ENCODE data around the gene JPH4. TPM values are rescaled to one million over a fixed set of nuclear protein-coding genes. Genes with fewer than 3 reads are reported as not detected.
A peak's percentile ranks its signal among the peaks of the same experiment; 100 is the strongest.

JPH4 gene
- total RNA-seq, 1 experiment from 2014 or later: not detected

GRCh38 chr14:23556700-23557440 lies 21.7 kb downstream of the JPH4 start:
- no peaks in the 10 kb centered on the region for H3K9me3 ChIP-seq (ENCODE audit: low read depth, low read length, poor library complexity, severe bottlenecking)
- peak overlapping the region; percentile 74 for H3K4me3 ChIP-seq (ENCODE audit: low read depth, low read length, poor library complexity, severe bottlenecking)
- no peaks in the 10 kb centered on the region for H3K27me3 ChIP-seq (replicated peaks; ENCODE audit: insufficient read depth, low read depth, low read length, poor library complexity)
- H3K4me1 ChIP-seq (ENCODE audit: insufficient read depth, low read length, poor library complexity, severe bottlenecking): peaks cover 8% of the 10 kb centered on the region
- ChIA-PET POLR2A (ENCODE audit: low non-redundant PET) (no interaction called here), CTCF (interaction anchor here (1.2 kb wide), 1 partner anchor 78 kb away, joined by 4 read pairs; no protein-coding TSS in a partner anchor)
- peak overlapping the region; percentile 96 for H3K27ac ChIP-seq (ENCODE audit: low read depth, low read length, poor library complexity, severe bottlenecking)
- BruUV-seq (replicated peaks): no TSS peak
- H3K36me3 ChIP-seq (ENCODE audit: insufficient read depth, low read length, poor library complexity, severe bottlenecking): peaks cover 11% of the 10 kb centered on the region
- TF ChIP-seq EZH2 (IDR thresholded peaks at IDR 0.05; ENCODE audit: borderline replicate concordance, low read depth, low read length, poor library complexity, severe bottlenecking) (no peak), CTCF (conservative IDR thresholded peaks at IDR 0.05; ENCODE audit: low read depth, low read length) (no peak)
- DNase-seq (ENCODE audit: low spot score): no peak
- intact Hi-C loops (cut with micrococcal nuclease; ENCODE audit: unreplicated experiment): no loop called here

GRCh38 chr14:23555882-23556699 lies 22.5 kb downstream of the JPH4 start, which contains the start of gene THTPA:
THTPA (plus strand) TSS chr14:23556271; CDS start chr14:23556758, 487 bp downstream.
- Histone ChIP-seq H3K9me3 (ENCODE audit: low read depth, low read length, poor library complexity, severe bottlenecking) (no peaks in the 10 kb centered on the region), H3K4me1 (ENCODE audit: insufficient read depth, low read length, poor library complexity, severe bottlenecking) (peaks cover 8% of the 10 kb centered on the region), H3K27me3 (replicated peaks; ENCODE audit: insufficient read depth, low read depth, low read length, poor library complexity) (no peaks in the 10 kb centered on the region), H3K4me3 (ENCODE audit: low read depth, low read length, poor library complexity, severe bottlenecking) (peak within 1 kb of the TSS; percentile 74), H3K36me3 (ENCODE audit: insufficient read depth, low read length, poor library complexity, severe bottlenecking) (peaks cover 11% of the 10 kb centered on the region), H3K27ac (ENCODE audit: low read depth, low read length, poor library complexity, severe bottlenecking) (peak within 1 kb of the TSS; percentile 96)
- ChIA-PET CTCF (interaction anchor here (0.7 to 1.2 kb wide), 2 partner anchors 77 kb away, joined by 4 read pairs; no protein-coding TSS in a partner anchor), POLR2A (ENCODE audit: low non-redundant PET) (interaction anchor here (0.6 kb wide), 1 partner anchor 466 kb away, joined by 3 read pairs; no protein-coding TSS in a partner anchor)
- TSS peak; percentile 58 for BruUV-seq (replicated peaks)
- peak; percentile 96 for DNase-seq (ENCODE audit: low spot score)
- TF ChIP-seq EZH2 (IDR thresholded peaks at IDR 0.05; ENCODE audit: borderline replicate concordance, low read depth, low read length, poor library complexity, severe bottlenecking) (no peak), CTCF (conservative IDR thresholded peaks at IDR 0.05; ENCODE audit: low read depth, low read length) (no peak)
- intact Hi-C loops (cut with micrococcal nuclease; ENCODE audit: unreplicated experiment): no loop called here

- no TSS peak for BruUV-seq (replicated peaks)
- CTCF ChIA-PET: interaction anchor here (0.7 kb wide), 1 partner anchor 77 kb away, joined by 4 read pairs; no protein-coding TSS in a partner anchor
- H3K27ac ChIP-seq (ENCODE audit: low read depth, low read length, poor library complexity, severe bottlenecking): peak overlapping the region; percentile 96
Measured at GRCh38 chr14:23555533-23555881, 23.1 kb downstream of the JPH4 start.

More at GRCh38 chr14:23555533-23555881, 23.1 kb downstream of the JPH4 start:
- Histone ChIP-seq H3K4me3 (ENCODE audit: low read depth, low read length, poor library complexity, severe bottlenecking) (peak overlapping the region; percentile 74), H3K36me3 (ENCODE audit: insufficient read depth, low read length, poor library complexity, severe bottlenecking) (peaks cover 11% of the 10 kb centered on the region), H3K27me3 (replicated peaks; ENCODE audit: insufficient read depth, low read depth, low read length, poor library complexity) (no peaks in the 10 kb centered on the region), H3K4me1 (ENCODE audit: insufficient read depth, low read length, poor library complexity, severe bottlenecking) (peaks cover 8% of the 10 kb centered on the region), H3K9me3 (ENCODE audit: low read depth, low read length, poor library complexity, severe bottlenecking) (no peaks in the 10 kb centered on the region)
- intact Hi-C loops (cut with micrococcal nuclease; ENCODE audit: unreplicated experiment): no loop called here
- no peak for DNase-seq (ENCODE audit: low spot score)
- POLR2A ChIA-PET (ENCODE audit: low non-redundant PET): interaction anchor here (0.6 kb wide), 1 partner anchor 466 kb away, joined by 3 read pairs; no protein-coding TSS in a partner anchor
- TF ChIP-seq CTCF (conservative IDR thresholded peaks at IDR 0.05; ENCODE audit: low read depth, low read length) (no peak), EZH2 (IDR thresholded peaks at IDR 0.05; ENCODE audit: borderline replicate concordance, low read depth, low read length, poor library complexity, severe bottlenecking) (no peak)

All from A673 (cell line).